T-helper 1 cell (primary cell): ENCODE measurements around the gene MT2A.
"Not testable (repeated sequence)": the region's sequence is repeated elsewhere in the genome, so short reads cannot be mapped to it uniquely, and the experiment has no call there.

Experiments used
- DNase-seq, 5 donors: peaks; one replicate each; pipeline ENCODE4 v3.0.0-alpha.2; 2012 to 2020

MT2A gene

GRCh38 chr16:56621665-56622445 lies 13.5 kb downstream of the MT2A start:
- DNase-seq, result not testable (repeated sequence)

GRCh38 chr16:56623184-56623583 lies 14.8 kb downstream of the MT2A start:
- not testable (repeated sequence) for DNase-seq

- no peak for DNase-seq
Measured at GRCh38 chr16:56623637-56624036, 15.3 kb downstream of the MT2A start.

GRCh38 chr16:56625140-56625942 lies 17.0 kb downstream of the MT2A start, which contains the start of gene MT1E:
Gene MT1E, plus strand, starts transcription at chr16:56625781. Its CDS starts 71 bp downstream, at chr16:56625852.
- peak in 2 of 5 donors; percentile 35 to 81 for DNase-seq

GRCh38 chr16:56625943-56626654 lies 17.7 kb downstream of the MT2A start:
- DNase-seq, result no peak

- no peak for DNase-seq
Measured at GRCh38 chr16:56626685-56627084, 18.3 kb downstream of the MT2A start.

GRCh38 chr16:56628486-56629350 lies 20.3 kb downstream of the MT2A start:
- no peak for DNase-seq

GRCh38 chr16:56629531-56629930 lies 21.1 kb downstream of the MT2A start:
- DNase-seq, result no peak

GRCh38 chr16:56630134-56630533 lies 21.8 kb downstream of the MT2A start:
- no peak for DNase-seq

GRCh38 chr16:56631197-56631596 lies 22.8 kb downstream of the MT2A start:
- DNase-seq, result no peak

- DNase-seq, result no peak
Measured at GRCh38 chr16:56631832-56632155, 23.4 kb downstream of the MT2A start.

- DNase-seq, result no peak
Measured at GRCh38 chr16:56632156-56632847, 23.9 kb downstream of the MT2A start, which contains the start of gene MT1M. Gene MT1M, plus strand, starts transcription at chr16:56632659. Its CDS starts 73 bp downstream, at chr16:56632732.

GRCh38 chr16:56632848-56633365 lies 24.5 kb downstream of the MT2A start:
- DNase-seq, result no peak

GRCh38 chr16:56633535-56633934 lies 25.2 kb downstream of the MT2A start:
- DNase-seq, result no peak

- no peak for DNase-seq
Measured at GRCh38 chr16:56634715-56635440, 26.5 kb downstream of the MT2A start.

- no peak for DNase-seq
Measured at GRCh38 chr16:56635441-56635967, 27.1 kb downstream of the MT2A start.

GRCh38 chr16:56636616-56637413 lies 28.4 kb downstream of the MT2A start:
- no peak for DNase-seq

GRCh38 chr16:56637814-56638750 lies 29.7 kb downstream of the MT2A start, which contains the start of gene MT1A:
Gene MT1A, plus strand, starts transcription at chr16:56638666. Its CDS starts 73 bp downstream, at chr16:56638739.
- no peak for DNase-seq
